Panc1 (cell line): ENCODE results near the gene LLGL2. TPM values are rescaled to one million over a fixed set of nuclear protein-coding genes. Genes with fewer than 3 reads are reported as not detected.

Experiments used
- ATAC-seq: fragments of 200-7000 bp; cut with Tn5 transposase; 2 replicates; pipeline ENCODE4 v1.9.1; 2020; ENCODE audit warnings: mild to moderate bottlenecking, moderate library complexity
- BruUV-seq: library from RNA; stranded (reverse); fragments of 400-500 nt; replicated peaks from 2 replicates; lab custom pipeline; 2021; lab: Mats Ljungman, UMichigan
- CTCF ChIA-PET: fragments of 300-600 bp; sonication (Branson Sonifier 250); formaldehyde crosslinking; loops from one replicate; lab custom pipeline; 2022; ENCODE audit warnings: antibody characterized with exemption; lab: Charles Lee
- POLR2A ChIA-PET: fragments of 300-600 bp; sonication (Branson Sonifier 250); formaldehyde crosslinking; loops from one replicate; lab custom pipeline; 2022; ENCODE audit warnings: antibody characterized with exemption; lab: Charles Lee
- DNase-seq: peaks from one replicate; pipeline ENCODE4 v3.0.0-alpha.2; 2010; ENCODE audit warnings: low read depth, low spot score
- H3K27ac ChIP-seq: 2 replicates; pipeline ENCODE4 v1.5.1; 2011; ENCODE audit warnings: mild to moderate bottlenecking, low read length, inconsistent platforms
- H3K27me3 ChIP-seq: fragments of 200-500 bp; sonication (Bioruptor generic); 2 replicates; pipeline ENCODE4 v1.6.0; 2014; ENCODE audit warnings: low read length, inconsistent platforms; ENCODE audit not compliant: control insufficient read depth, insufficient read depth
- H3K36me3 ChIP-seq: fragments of 200-500 bp; sonication (Bioruptor generic); 2 replicates; pipeline ENCODE4 v1.5.1; 2014; ENCODE audit warnings: inconsistent platforms, mild to moderate bottlenecking, low read length, moderate library complexity; ENCODE audit not compliant: control insufficient read depth, insufficient read depth
- H3K4me1 ChIP-seq: 2 replicates; pipeline ENCODE4 v1.5.1; 2011; ENCODE audit warnings: inconsistent platforms, mild to moderate bottlenecking, low read length, moderate library complexity; ENCODE audit not compliant: control insufficient read depth, insufficient read depth
- H3K4me3 ChIP-seq, 2 experiments: 2 replicates each; pipeline ENCODE4 v1.5.1; 2011 to 2012; ENCODE audit warnings: low read depth in 2 of 2, low read length in 2 of 2, mild to moderate bottlenecking in 2 of 2, inconsistent platforms in 1 of 2, moderate library complexity in 1 of 2
- H3K9me3 ChIP-seq: fragments of 200-500 bp; sonication (Bioruptor generic); 2 replicates; pipeline ENCODE4 v1.5.1; 2014; ENCODE audit warnings: low read depth, mild to moderate bottlenecking, inconsistent platforms, low read length, moderate library complexity; ENCODE audit not compliant: control insufficient read depth, insufficient read depth
- CTCF ChIP-seq: fragments of 450-650 bp; IDR thresholded peaks from 2 replicates; pipeline ENCODE4 v1.5.1; 2017; ENCODE audit warnings: mild to moderate bottlenecking
- POLR2AphosphoS5 ChIP-seq: IDR thresholded peaks from 2 replicates; pipeline ENCODE4 v1.6.1; 2012; ENCODE audit warnings: mild to moderate bottlenecking, low read depth, low read length, moderate library complexity
- REST ChIP-seq, 2 experiments: IDR thresholded peaks; 2 replicates each; pipeline ENCODE4 v1.6.1; 2011 to 2012; ENCODE audit warnings: low read depth in 2 of 2, control low read depth in 1 of 2, low read length in 1 of 2, mild to moderate bottlenecking in 1 of 2, moderate library complexity in 1 of 2; ENCODE audit not compliant: insufficient read depth in 1 of 2
- SIN3A ChIP-seq: IDR thresholded peaks from 2 replicates; pipeline ENCODE4 v1.6.1; 2012; ENCODE audit warnings: low read depth, mild to moderate bottlenecking, low read length, moderate library complexity, borderline replicate concordance; ENCODE audit not compliant: insufficient read depth
- TCF7L2 ChIP-seq: IDR thresholded peaks from 2 replicates; pipeline ENCODE4 v1.6.1; 2011; ENCODE audit warnings: mild to moderate bottlenecking, low read depth, low read length, inconsistent platforms
- in situ Hi-C: cut with HindIII; loops from 2 replicates; pipeline ENCODE4 v1.10.0; 2016; ENCODE audit warnings: low sequenced_read_pairs, low pct_unique_long_range_greater_than_20kb
- intact Hi-C: fragments of 100-400 bp; cut with micrococcal nuclease; formaldehyde crosslinking; loops from one replicate; pipeline ENCODE4 v1.10.0; 2022; ENCODE audit not compliant: unreplicated experiment
- total RNA-seq: library from RNA; stranded (reverse); gene quantifications from one replicate; pipeline ENCODE4 v1.2.1, GENCODE V29; 2021; ENCODE audit not compliant: unreplicated experiment

Gene LLGL2
- total RNA-seq, 1 experiment from 2014 or later, result 201 TPM

- no peaks in the 10 kb centered on the region for H3K36me3 ChIP-seq
- H3K27ac ChIP-seq, result peak overlapping the region; percentile 81
- DNase-seq (no peak), ATAC-seq (peak; percentile 50)
- no peak for TF ChIP-seq CTCF
- TF ChIP-seq REST (IDR thresholded peaks at IDR 0.05; ENCODE audit: insufficient read depth in 1 of 2, low read depth in 2 of 2, low read length in 1 of 2), result no peak
- TF ChIP-seq POLR2AphosphoS5, result peak; percentile 77; the same call in 1 of the 2 replicates
- TF ChIP-seq TCF7L2, result no peak
- TF ChIP-seq SIN3A, result no peak
- in situ Hi-C loops, result no loop called here
- CTCF ChIA-PET, result no interaction called here
- no TSS peak for BruUV-seq
- no peaks in the 10 kb centered on the region for H3K9me3 ChIP-seq
- H3K27me3 ChIP-seq, result no peaks in the 10 kb centered on the region
- H3K4me1 ChIP-seq, result peaks cover 76% of the 10 kb centered on the region
- H3K4me3 ChIP-seq, result no peak overlapping the region
- intact Hi-C loops, result no loop called here
- POLR2A ChIA-PET, result no interaction called here
Measured at GRCh38 chr17:75561927-75562603, 36.6 kb downstream of the LLGL2 start.

GRCh38 chr17:75563063-75563758 is 37.7 kb downstream of the LLGL2 start:
- intact Hi-C loops, result no loop called here
- ATAC-seq (no peak), DNase-seq (no peak)
- no peak overlapping the region for H3K4me3 ChIP-seq
- no peaks in the 10 kb centered on the region for H3K9me3 ChIP-seq
- in situ Hi-C loops, result no loop called here
- no peaks in the 10 kb centered on the region for H3K27me3 ChIP-seq
- peaks cover 65% of the 10 kb centered on the region for H3K4me1 ChIP-seq
- no peaks in the 10 kb centered on the region for H3K36me3 ChIP-seq
- peak overlapping the region; percentile 81 for H3K27ac ChIP-seq
- TF ChIP-seq TCF7L2 (no peak), REST (IDR thresholded peaks at IDR 0.05; ENCODE audit: insufficient read depth in 1 of 2, low read depth in 2 of 2, low read length in 1 of 2) (no peak), CTCF (no peak), POLR2AphosphoS5 (no peak), SIN3A (no peak)
- CTCF ChIA-PET, result no interaction called here
- BruUV-seq, result no TSS peak
- POLR2A ChIA-PET, result no interaction called here
